Measurements from ENCODE around the gene RBM33. TPM values are rescaled to one million over a fixed set of nuclear protein-coding genes. Genes with fewer than 3 reads are reported as not detected.

The RBM33 gene
- polyA plus RNA-seq, 1 donor (not counting 4 experiments of a cell fraction or from before 2014, with no cell fraction given): 8.9 TPM

DNA sequence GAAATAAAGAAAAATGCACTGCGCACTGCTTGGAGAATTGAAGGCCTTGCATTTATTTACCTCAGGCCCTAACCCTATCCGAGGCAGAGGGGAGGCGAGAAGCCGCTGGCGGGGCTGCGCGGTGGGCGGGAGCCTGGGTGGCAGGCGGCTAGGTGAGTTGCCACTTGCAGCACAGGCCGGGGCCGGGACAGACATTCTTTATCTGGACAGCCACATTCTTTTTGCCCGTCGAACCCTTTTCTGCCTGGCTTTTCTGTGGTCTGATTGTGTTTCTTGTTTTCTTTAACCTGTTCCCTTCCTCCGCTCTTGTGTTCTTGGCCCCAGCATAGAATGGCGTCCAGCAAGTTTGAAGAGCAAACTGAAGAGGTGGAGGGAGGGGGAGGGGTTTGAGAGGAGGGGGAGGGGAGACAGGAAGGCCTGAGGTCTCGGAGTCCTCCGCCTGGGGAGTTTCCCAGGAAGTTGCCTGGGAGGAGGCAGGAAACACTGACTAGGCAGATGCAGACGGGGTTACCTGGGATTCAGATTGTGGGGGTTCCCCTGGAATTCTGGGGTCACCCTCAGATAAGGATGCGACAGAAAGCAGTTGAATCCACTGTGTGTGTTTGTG is 162.7 kb downstream of the RBM33 start:
- Histone ChIP-seq H3K27ac (ENCODE audit: control insufficient read depth, insufficient read depth, low read length) (no peak overlapping the region), H3K79me2 (ENCODE audit: control insufficient read depth, insufficient read depth, low read length) (no peaks in the 10 kb centered on the region), H3K4me2 (ENCODE audit: control insufficient read depth, extremely low read depth, insufficient read depth, low read depth, low read length) (no peak overlapping the region), H3K4me1 (ENCODE audit: control insufficient read depth, extremely low read depth, insufficient read depth, low read length) (peaks cover 18% of the 10 kb centered on the region), H3K9ac (ENCODE audit: control insufficient read depth, extremely low read depth, insufficient read depth, low read length) (no peak overlapping the region), H3K4me3 (ENCODE audit: control insufficient read depth in 2 of 3, extremely low read depth in 1 of 3, insufficient read depth in 2 of 3, low read depth in 1 of 3, low read length in 3 of 3) (no peak overlapping the region), H3K36me3 (ENCODE audit: control insufficient read depth in 2 of 2, extremely low read depth in 1 of 2, insufficient read depth in 2 of 2, low read length in 2 of 2) (no peaks in the 10 kb centered on the region), H3K27me3 (ENCODE audit: control insufficient read depth, extremely low read depth, insufficient read depth, low read length) (peaks cover 93% of the 10 kb centered on the region), H3K9me1 (ENCODE audit: control insufficient read depth, extremely low read depth, insufficient read depth, low read length) (no peaks in the 10 kb centered on the region), H2AFZ (ENCODE audit: control insufficient read depth, low read length) (no peak overlapping the region), H3K9me3 (ENCODE audit: control insufficient read depth, low read depth, low read length) (no peaks in the 10 kb centered on the region), H4K20me1 (ENCODE audit: control insufficient read depth, extremely low read depth, insufficient read depth, low read length) (no peaks in the 10 kb centered on the region)
- dilution Hi-C loops (cut with MboI; ENCODE audit: extremely low pct_ligation_motif_present, low sequenced_read_pairs): loop anchor here (25.0 kb wide), 1 partner anchor 880 kb away; no protein-coding TSS in a partner anchor
- no peak for DNase-seq (ENCODE audit: low read depth, low spot score)
- TF ChIP-seq, protein P1, sequence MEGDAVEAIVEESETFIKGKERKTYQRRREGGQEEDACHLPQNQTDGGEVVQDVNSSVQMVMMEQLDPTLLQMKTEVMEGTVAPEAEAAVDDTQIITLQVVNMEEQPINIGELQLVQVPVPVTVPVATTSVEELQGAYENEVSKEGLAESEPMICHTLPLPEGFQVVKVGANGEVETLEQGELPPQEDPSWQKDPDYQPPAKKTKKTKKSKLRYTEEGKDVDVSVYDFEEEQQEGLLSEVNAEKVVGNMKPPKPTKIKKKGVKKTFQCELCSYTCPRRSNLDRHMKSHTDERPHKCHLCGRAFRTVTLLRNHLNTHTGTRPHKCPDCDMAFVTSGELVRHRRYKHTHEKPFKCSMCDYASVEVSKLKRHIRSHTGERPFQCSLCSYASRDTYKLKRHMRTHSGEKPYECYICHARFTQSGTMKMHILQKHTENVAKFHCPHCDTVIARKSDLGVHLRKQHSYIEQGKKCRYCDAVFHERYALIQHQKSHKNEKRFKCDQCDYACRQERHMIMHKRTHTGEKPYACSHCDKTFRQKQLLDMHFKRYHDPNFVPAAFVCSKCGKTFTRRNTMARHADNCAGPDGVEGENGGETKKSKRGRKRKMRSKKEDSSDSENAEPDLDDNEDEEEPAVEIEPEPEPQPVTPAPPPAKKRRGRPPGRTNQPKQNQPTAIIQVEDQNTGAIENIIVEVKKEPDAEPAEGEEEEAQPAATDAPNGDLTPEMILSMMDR (optimal IDR thresholded peaks at IDR 0.05 in 1 of 3, IDR thresholded peaks at IDR 0.05 in 1 of 3, conservative IDR thresholded peaks at IDR 0.05 in 1 of 3; ENCODE audit: extremely low read depth in 1 of 3, insufficient read depth in 2 of 3, low read length in 3 of 3): no peak
- no peak for TF ChIP-seq EZH2 (IDR thresholded peaks at IDR 0.05; ENCODE audit: low read length)
- FAIRE-seq: no peak

DNA sequence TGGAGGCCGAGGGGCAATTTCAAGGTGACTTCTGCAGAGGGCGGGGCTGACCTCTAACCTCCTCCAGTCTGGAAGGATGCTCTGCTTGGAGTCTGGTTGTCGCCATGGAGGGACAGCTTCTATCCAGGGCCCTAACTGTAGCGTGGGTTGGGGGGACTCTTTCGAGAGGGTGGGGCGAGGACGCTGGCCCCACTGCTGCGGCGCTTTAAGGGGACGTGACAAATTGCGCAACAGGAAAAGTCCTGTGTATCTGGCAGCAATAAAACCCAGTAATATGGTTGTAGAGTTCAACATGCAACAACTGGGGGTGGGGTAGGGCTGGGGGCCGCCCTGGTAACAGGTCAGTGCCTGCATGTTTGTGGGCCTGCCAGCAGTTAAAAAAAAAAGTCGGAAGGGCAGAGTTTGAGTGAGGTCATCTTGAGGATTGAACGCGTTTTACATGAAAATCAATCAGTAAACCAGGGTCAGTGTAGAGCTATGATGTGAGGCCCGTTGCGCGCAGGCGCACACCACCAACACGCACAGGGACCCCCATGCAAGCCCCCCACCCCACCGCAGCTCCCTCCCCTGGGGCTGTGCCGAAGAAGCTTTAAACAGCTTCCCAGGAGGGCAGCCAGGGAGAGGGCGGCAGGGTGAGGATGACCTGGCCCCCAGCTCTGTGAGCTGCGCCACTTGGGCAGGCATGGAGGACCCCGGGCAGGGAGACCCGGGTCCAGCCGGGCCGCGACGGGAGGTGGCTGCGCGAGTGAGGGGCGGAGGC is 163.5 kb downstream of the RBM33 start:
- Histone ChIP-seq H3K27ac (ENCODE audit: control insufficient read depth, insufficient read depth, low read length) (no peak overlapping the region), H2AFZ (ENCODE audit: control insufficient read depth, low read length) (no peak overlapping the region), H4K20me1 (ENCODE audit: control insufficient read depth, extremely low read depth, insufficient read depth, low read length) (no peaks in the 10 kb centered on the region), H3K79me2 (ENCODE audit: control insufficient read depth, insufficient read depth, low read length) (no peaks in the 10 kb centered on the region), H3K4me1 (ENCODE audit: control insufficient read depth, extremely low read depth, insufficient read depth, low read length) (peaks cover 18% of the 10 kb centered on the region), H3K9me3 (ENCODE audit: control insufficient read depth, low read depth, low read length) (no peaks in the 10 kb centered on the region), H3K9me1 (ENCODE audit: control insufficient read depth, extremely low read depth, insufficient read depth, low read length) (no peaks in the 10 kb centered on the region), H3K27me3 (ENCODE audit: control insufficient read depth, extremely low read depth, insufficient read depth, low read length) (peaks cover 94% of the 10 kb centered on the region), H3K4me3 (ENCODE audit: control insufficient read depth in 2 of 3, extremely low read depth in 1 of 3, insufficient read depth in 2 of 3, low read depth in 1 of 3, low read length in 3 of 3) (no peak overlapping the region), H3K36me3 (ENCODE audit: control insufficient read depth in 2 of 2, extremely low read depth in 1 of 2, insufficient read depth in 2 of 2, low read length in 2 of 2) (no peaks in the 10 kb centered on the region), H3K9ac (ENCODE audit: control insufficient read depth, extremely low read depth, insufficient read depth, low read length) (no peak overlapping the region), H3K4me2 (ENCODE audit: control insufficient read depth, extremely low read depth, insufficient read depth, low read depth, low read length) (peak overlapping the region; percentile 45)
- DNase-seq (ENCODE audit: low read depth, low spot score): no peak
- dilution Hi-C loops (cut with MboI; ENCODE audit: extremely low pct_ligation_motif_present, low sequenced_read_pairs): loop anchor here (25.0 kb wide), 1 partner anchor 879 kb away; no protein-coding TSS in a partner anchor
- FAIRE-seq: no peak
- no peak for TF ChIP-seq EZH2 (IDR thresholded peaks at IDR 0.05; ENCODE audit: low read length)
- TF ChIP-seq, protein P1 (optimal IDR thresholded peaks at IDR 0.05 in 1 of 3, IDR thresholded peaks at IDR 0.05 in 1 of 3, conservative IDR thresholded peaks at IDR 0.05 in 1 of 3; ENCODE audit: extremely low read depth in 1 of 3, insufficient read depth in 2 of 3, low read length in 3 of 3): no peak
